ENCODE data around the gene CDH4.

The CDH4 gene

DNA sequence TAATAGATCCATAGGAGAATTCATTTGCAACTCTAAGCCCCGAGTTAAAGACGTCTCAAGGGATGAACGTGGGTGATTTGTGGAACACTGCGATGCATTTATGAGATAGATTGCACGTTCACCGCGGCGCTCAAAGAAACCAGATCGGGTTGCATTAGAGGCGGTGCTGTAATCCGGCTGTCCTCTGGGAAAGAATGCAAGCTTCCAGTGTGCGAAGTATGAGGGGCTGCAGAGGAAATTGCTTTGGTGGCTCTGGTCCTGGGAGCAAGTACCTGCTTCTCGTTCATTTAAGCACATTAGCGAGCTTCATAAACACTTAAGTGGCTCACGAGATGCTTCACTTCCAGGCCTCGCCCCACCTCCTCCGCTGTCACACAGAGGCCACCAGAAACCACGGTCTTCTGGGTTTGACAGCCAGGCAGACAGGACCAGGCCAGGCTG, 182.3 kb downstream of the CDH4 start:
- Histone ChIP-seq H3K27ac (no peak overlapping the region), H3K4me1 (ENCODE audit: control insufficient read depth in 1 of 2, insufficient read depth in 1 of 2, low read depth in 1 of 2, low read length in 1 of 2) (no peaks in the 10 kb centered on the region)

DNA sequence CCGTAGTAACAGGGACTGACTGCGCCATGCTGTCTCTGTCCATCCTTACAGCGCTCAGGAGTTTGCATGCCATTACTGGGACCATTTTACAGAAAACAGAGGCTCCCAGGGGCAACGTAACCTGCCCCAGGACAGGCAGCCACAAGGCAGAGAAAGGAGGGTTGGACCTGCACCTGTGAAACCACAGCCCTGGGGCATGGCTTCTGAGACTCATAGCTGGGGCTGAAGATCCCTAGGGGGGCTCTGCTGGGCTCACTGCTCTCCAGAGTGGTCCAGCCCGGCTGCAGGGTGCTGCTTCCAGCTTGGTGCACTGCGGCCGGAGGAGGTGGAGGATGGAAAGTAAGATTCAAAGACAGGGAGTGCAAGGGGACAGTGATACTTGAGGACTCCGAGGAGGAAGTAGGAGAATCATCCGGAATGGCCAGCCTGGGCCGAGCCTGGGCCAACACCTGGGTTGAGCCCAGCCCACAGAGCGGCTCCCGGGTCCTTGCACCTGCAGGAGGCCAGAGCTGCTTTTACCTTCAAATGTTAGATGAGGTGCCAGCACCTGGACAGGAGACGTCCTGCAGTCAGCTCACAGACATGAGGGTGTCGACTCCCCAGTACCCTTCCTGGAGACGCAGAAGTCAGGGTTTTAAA, 183.2 kb downstream of the CDH4 start:
- Histone ChIP-seq H3K27ac (no peak overlapping the region), H3K36me3 (no peaks in the 10 kb centered on the region), H3K9me3 (no peaks in the 10 kb centered on the region), H3K4me3 (ENCODE audit: low read depth in 1 of 2, low read length in 1 of 2) (no peak overlapping the region), H3K27me3 (peaks cover 19% of the 10 kb centered on the region), H3K4me1 (ENCODE audit: control insufficient read depth in 1 of 2, insufficient read depth in 1 of 2, low read depth in 1 of 2, low read length in 1 of 2) (no peaks in the 10 kb centered on the region)
- TF ChIP-seq, protein P1, sequence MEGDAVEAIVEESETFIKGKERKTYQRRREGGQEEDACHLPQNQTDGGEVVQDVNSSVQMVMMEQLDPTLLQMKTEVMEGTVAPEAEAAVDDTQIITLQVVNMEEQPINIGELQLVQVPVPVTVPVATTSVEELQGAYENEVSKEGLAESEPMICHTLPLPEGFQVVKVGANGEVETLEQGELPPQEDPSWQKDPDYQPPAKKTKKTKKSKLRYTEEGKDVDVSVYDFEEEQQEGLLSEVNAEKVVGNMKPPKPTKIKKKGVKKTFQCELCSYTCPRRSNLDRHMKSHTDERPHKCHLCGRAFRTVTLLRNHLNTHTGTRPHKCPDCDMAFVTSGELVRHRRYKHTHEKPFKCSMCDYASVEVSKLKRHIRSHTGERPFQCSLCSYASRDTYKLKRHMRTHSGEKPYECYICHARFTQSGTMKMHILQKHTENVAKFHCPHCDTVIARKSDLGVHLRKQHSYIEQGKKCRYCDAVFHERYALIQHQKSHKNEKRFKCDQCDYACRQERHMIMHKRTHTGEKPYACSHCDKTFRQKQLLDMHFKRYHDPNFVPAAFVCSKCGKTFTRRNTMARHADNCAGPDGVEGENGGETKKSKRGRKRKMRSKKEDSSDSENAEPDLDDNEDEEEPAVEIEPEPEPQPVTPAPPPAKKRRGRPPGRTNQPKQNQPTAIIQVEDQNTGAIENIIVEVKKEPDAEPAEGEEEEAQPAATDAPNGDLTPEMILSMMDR (IDR thresholded peaks at IDR 0.05), result no peak

More for the DNA sequence above, 182.3 kb downstream of the CDH4 start:
- H3K36me3 ChIP-seq, result no peaks in the 10 kb centered on the region
- no peaks in the 10 kb centered on the region for H3K9me3 ChIP-seq
- TF ChIP-seq, protein P1 (IDR thresholded peaks at IDR 0.05), result no peak
- H3K4me3 ChIP-seq (ENCODE audit: low read depth in 1 of 2, low read length in 1 of 2), result no peak overlapping the region
- peaks cover 19% of the 10 kb centered on the region for H3K27me3 ChIP-seq

DNA sequence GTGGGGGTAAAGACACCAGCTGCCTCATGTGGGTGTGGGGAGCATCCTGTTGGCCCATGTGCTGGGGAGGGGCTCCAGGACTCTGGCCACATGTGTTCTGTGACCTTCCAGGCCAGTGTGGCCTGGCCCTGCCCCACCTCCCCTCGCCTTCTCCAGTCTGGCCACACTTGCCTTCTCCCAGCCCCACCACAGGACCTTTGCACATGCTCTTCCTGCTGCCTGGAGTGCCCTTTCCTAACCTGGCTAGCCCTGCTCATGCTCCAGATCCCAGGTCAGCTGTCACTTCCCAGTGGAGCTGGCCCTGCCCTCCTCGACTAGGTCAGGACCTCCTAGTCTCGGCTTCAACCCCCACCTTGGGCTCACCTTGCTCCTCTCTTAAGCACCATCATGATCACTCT, 183.8 kb downstream of the CDH4 start:
- Histone ChIP-seq H3K27ac (no peak overlapping the region), H3K27me3 (peaks cover 19% of the 10 kb centered on the region), H3K4me1 (ENCODE audit: control insufficient read depth in 1 of 2, insufficient read depth in 1 of 2, low read depth in 1 of 2, low read length in 1 of 2) (no peaks in the 10 kb centered on the region), H3K9me3 (no peaks in the 10 kb centered on the region), H3K36me3 (no peaks in the 10 kb centered on the region), H3K4me3 (ENCODE audit: low read depth in 1 of 2, low read length in 1 of 2) (no peak overlapping the region)
- TF ChIP-seq, protein P1 (IDR thresholded peaks at IDR 0.05), result no peak

DNA sequence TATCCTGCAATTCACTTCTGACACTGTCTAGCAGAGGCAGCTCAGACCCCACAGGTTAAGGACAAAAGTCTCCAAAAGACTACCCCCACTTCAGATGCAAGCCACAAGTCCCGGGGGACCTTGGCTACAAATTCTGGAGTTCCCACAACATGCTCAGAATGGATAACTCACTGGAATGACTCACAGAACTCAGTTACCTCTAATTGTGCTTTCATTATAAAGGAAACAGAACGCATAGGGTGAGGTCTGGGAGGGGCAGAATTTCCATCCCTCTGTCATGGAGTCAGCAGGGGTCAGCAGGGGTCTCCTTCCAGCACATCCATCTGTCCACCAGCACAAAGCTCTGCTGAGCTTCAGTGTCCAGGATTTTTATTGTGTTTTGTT, 184.2 kb downstream of the CDH4 start:
- Histone ChIP-seq H3K27ac (no peak overlapping the region), H3K9me3 (no peaks in the 10 kb centered on the region), H3K4me1 (ENCODE audit: control insufficient read depth in 1 of 2, insufficient read depth in 1 of 2, low read depth in 1 of 2, low read length in 1 of 2) (no peaks in the 10 kb centered on the region), H3K27me3 (peaks cover 19% of the 10 kb centered on the region), H3K36me3 (no peaks in the 10 kb centered on the region), H3K4me3 (ENCODE audit: low read depth in 1 of 2, low read length in 1 of 2) (no peak overlapping the region)
- TF ChIP-seq, protein P1 (IDR thresholded peaks at IDR 0.05), result no peak

DNA sequence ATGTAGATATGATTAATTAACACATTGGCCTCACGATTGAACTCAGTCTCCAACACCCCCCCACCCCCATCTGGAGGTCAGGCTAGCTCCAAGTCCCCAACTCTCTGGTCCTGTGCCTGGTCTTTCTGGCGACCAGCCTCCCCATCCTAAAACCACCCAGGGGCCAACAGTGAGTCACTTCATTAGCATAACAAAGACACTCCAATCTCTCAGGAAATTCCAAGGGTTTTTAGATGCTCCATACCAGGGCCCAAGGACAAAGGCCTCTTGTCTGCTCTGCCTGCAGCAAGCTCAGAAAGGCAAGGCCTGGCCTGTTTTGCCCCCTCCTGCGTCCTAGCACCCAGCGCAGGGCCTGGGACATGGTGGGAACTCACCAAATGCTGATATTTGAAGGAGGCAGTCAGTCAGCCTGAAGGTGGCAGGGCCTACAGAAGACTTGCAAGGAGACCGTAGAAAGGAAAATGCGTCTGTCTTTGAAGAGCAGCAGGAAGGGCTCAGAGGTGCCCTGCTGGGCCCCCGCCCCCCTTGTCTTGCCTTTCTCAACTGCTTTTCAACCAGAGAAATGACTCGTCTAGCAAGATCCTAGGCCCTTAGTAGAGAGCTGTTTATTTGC, 184.7 kb downstream of the CDH4 start:
- no peak overlapping the region for H3K4me3 ChIP-seq (ENCODE audit: low read depth in 1 of 2, low read length in 1 of 2)
- no peaks in the 10 kb centered on the region for H3K4me1 ChIP-seq (ENCODE audit: control insufficient read depth in 1 of 2, insufficient read depth in 1 of 2, low read depth in 1 of 2, low read length in 1 of 2)
- H3K36me3 ChIP-seq, result no peaks in the 10 kb centered on the region
- TF ChIP-seq, protein P1 (IDR thresholded peaks at IDR 0.05), result no peak
- no peak overlapping the region for H3K27ac ChIP-seq
- peaks cover 19% of the 10 kb centered on the region for H3K27me3 ChIP-seq
- no peaks in the 10 kb centered on the region for H3K9me3 ChIP-seq
